22Rv1 (cell line): ENCODE measurements around the gene LRRC49.

Source experiments
- CTCF ChIP-seq: fragments of 450-650 bp; IDR thresholded peaks from 2 replicates; pipeline ENCODE4 v1.5.1; 2017; ENCODE audit warnings: mild to moderate bottlenecking
- ZFX ChIP-seq: fragments of 450-650 bp; IDR thresholded peaks from 2 replicates; pipeline ENCODE4 v1.6.1; 2017; ENCODE audit warnings: antibody characterized with exemption, borderline replicate concordance

GRCh38 chr15:70857562-70858285 is 34.9 kb upstream of the LRRC49 start:
- TF ChIP-seq CTCF: no peak
- TF ChIP-seq ZFX: no peak
